SIG-M5 (cell line): ENCODE results near the gene ARL8A.

Experiments used
- DNase-seq: peaks from one replicate; lab custom pipeline; 2025; lab: John Stamatoyannopoulos, UW

ARL8A gene

GRCh38 chr1:202135221-202135721 lies 9.3 kb downstream of the ARL8A start:
- DNase-seq: no peak

DNA sequence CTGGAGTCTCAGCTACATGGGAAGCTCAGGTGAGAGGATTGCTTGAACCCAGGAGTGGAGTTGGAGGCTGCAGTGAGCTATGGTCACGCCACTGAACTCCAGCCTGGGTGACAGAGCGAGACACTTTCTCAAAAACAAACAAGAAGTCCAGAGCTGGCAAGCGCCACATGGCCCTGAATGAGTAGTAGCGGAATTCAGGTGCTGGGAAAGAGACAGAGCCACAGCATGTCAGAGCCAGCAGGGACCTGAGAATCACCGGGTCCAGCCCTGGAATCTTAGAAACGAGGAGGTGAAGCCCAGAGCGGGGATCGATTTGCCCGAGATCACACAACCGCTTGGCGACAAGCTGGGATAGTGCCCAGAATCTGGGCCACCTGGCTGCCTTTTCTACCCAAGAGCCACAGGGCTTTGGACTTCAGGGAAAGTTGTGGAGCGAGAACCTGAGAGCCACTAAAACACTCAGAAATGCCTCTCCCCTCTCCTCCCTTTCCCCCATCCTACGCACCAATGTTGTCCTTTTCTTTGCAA lies 9.8 kb downstream of the ARL8A start:
- DNase-seq: no peak

DNA sequence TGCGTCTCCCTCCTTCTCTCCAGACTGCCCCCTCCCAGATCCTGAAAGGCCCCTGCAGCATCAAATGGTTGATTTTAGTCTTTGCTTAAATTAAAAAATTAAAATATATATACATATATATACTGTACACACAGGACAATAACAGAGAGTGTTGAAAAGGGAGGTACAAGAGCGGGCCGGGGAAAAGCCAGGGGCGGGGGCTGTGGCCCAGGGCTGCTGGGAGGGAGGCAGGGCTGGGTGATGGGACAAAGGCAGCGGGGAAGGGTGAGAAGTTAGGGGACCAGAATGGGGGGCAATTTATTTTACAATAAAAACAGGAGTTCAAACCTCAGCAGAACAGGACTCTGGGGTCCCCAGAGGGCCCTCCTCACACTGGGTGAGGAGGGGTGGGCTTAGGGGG lies 10.5 kb downstream of the ARL8A start:
- no peak for DNase-seq

DNA sequence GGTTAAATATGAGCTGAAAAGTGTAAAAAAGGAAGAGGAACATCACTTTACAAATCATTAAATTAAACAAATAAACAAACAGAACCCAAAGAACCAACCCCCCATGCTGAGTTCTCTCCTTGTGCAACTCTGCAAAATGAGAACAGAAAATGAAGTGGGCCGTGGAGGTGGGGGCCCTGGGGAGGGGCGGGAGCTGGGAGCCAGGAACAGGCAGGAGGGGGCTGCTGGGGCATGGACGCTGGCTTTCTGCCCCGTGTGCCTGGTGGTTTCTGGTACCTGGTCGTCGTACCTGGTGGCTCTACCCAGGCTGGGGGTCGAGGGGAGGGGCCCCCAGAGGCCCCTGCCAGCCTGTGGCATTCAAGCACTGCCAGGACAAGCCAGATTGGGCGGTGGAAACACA lies 11.0 kb downstream of the ARL8A start:
- no peak for DNase-seq

DNA sequence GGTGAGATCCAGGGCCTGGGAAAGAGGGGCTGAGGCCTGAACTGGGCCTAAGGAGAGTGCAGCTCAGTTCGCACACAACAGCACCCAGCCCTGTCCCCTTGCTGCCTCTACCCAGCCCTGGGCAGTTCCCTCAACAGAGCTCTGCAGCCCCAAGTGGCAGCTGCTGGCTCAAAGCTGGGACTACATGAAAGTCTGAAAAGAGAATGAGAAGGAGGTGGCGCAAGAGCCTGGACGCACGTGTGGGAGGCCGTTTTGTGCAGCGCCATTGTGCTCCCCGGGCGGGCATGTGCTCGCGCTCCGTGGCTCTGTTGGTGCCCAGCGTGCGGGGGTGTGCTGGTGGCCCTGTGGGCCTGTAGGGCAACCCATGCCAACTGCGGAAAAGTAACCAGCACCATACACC lies 11.5 kb downstream of the ARL8A start:
- no peak for DNase-seq

- no peak for DNase-seq
Observed at GRCh38 chr1:202131956-202132821, 12.3 kb downstream of the ARL8A start.

DNA sequence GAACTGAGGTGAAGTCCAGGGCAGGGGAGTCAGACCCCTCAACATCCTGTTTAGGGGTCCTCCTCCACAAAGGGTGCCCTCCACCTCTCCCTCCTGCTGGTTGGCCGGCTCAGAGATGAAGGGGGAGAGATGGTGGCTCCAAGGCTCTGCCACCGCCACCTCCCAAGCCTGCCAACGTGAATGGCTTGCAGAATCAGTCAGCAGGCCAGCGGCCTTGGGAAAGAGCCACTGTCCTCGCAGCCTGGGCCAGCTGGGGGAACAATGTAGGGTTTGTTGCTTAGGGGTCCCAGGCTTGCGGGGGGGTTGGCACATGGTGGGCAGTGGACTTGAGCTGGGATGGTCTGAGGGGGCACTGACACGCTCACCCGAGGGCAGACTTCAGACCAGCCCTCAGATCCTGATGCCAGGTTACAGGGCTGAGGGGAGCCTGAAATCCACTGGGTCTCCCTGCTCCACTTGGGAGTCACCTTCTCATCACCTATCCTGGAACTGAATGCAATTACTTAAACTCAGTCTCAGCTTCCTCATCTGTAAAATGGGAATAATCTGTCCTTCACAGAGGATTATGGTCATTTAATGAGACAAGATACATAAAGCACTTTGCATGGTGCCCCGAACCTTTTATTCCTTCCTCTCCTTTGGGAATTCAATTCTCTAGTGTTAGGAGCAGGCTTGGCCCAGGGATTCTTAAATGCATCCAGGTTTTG lies 13.6 kb downstream of the ARL8A start:
- no peak for DNase-seq

- no peak for DNase-seq
Observed at GRCh38 chr1:202130297-202130721, 14.2 kb downstream of the ARL8A start.

GRCh38 chr1:202129453-202130296 lies 14.9 kb downstream of the ARL8A start:
- no peak for DNase-seq

GRCh38 chr1:202127836-202128622 lies 16.5 kb downstream of the ARL8A start:
- DNase-seq: no peak

DNA sequence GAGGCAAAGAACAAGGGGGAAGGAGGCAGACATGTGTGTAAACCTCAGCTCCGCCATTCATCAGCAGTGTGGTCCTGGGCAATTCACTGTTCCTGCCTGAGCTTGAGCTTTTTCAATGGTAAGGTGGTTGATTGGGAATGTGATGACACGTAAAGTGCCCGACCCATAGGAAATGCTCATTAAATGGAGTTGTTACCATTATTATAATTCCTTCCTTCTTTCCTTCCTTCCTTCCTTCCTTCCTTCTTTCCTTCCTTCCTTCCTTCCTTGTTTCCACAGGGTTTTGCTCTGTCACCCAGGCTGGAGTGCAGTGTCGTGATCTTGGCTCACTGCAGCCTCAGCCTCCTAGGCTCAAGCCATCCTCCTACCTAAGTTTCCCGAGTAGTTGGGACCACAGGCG lies 17.5 kb downstream of the ARL8A start:
- DNase-seq: no peak

- no peak for DNase-seq
Observed at GRCh38 chr1:202126426-202126825, 18.1 kb downstream of the ARL8A start.

DNA sequence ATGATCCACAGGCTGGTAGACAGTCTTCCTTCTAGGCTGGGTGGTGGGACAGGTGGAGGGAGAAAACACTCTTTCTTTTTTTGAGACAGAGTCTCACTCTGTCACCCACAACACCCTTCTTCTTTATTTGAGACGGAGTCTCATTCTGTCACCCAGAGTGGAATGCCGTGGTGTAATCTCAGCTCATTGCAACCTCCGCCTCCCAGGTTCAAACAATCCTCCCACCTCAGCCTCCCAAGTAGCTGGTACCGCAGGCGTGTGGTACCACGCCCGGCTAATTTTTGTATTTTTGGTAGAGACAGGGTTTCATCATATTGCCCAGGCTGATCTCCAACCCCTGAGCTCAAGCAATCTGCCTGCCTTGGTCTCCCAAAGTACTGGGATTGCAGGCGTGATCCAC lies 18.9 kb downstream of the ARL8A start:
- DNase-seq: no peak

DNA sequence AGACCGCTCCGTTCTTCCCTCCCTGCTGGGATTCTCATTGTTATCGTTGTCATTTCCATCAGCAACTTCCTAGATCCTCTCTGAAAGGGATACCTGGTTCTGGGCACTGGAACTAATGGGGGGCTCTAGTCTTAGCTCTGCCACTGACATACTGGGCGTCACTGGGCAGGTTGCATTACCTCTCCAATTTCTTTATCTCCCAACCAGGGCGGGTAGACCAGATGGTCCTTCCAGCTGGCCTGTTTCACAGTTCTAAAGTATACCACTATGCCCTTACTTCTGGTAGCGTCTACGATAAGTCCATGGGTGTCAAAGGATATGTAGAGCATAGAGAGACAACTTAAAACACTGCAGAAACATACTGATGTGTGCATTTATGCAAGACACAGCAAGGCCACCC lies 20.4 kb downstream of the ARL8A start:
- DNase-seq: no peak

- no peak for DNase-seq
Observed at GRCh38 chr1:202123336-202123813, 21.2 kb downstream of the ARL8A start.

GRCh38 chr1:202122639-202123335 lies 21.8 kb downstream of the ARL8A start, which contains the start of gene GPR37L1:
Gene GPR37L1, plus strand, starts transcription at chr1:202122917. Its CDS starts 47 bp downstream, at chr1:202122964.
- no peak for DNase-seq

DNA sequence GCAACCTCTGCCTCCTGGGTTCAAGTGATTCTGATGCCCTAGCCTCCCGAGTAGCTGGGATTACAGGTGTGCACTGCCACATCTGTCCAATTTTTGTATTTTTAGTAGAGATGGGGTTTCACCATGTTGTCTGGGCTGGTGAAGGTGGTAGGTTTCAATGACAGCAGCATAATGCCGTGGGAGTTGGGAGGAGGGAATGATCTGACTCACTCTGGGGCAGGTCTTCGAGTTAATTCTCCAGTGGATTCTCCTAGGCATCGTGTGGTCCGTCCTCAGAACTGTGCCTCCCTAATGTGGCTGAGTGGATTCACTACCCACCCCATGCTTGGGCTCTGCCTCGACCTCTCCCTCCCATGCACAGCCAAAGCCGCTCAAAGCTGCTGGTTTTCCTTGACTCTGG lies 23.5 kb downstream of the ARL8A start:
- DNase-seq: no peak

GRCh38 chr1:202117898-202118371 lies 26.6 kb downstream of the ARL8A start:
- DNase-seq: no peak

- DNase-seq: no peak
Observed at GRCh38 chr1:202116287-202116686, 28.2 kb downstream of the ARL8A start.

GRCh38 chr1:202113690-202114300 lies 30.7 kb downstream of the ARL8A start:
- DNase-seq: no peak
